GM20000 (cell line): ENCODE measurements around the gene CLHC1.

Experiments
- DNase-seq: peaks from one replicate; pipeline ENCODE4 v3.0.0; 2012; ENCODE audit warnings: low spot score
- CTCF ChIP-seq: IDR thresholded peaks from 2 replicates; pipeline ENCODE4 v1.5.1; 2012; ENCODE audit warnings: mild to moderate bottlenecking, control low read depth; ENCODE audit errors: extremely low read depth, missing control alignments

CLHC1 gene

GRCh38 chr2:55139305-55139704, 92.8 kb downstream of the CLHC1 start:
- TF ChIP-seq CTCF: no peak
- no peak for DNase-seq

- DNase-seq: no peak
- TF ChIP-seq CTCF: no peak
These were observed 93.2 kb downstream of the CLHC1 start for GRCh38 chr2:55138882-55139229.

GRCh38 chr2:55138014-55138881, 93.8 kb downstream of the CLHC1 start:
- DNase-seq: no peak
- no peak for TF ChIP-seq CTCF

- no peak for TF ChIP-seq CTCF
- DNase-seq: no peak
These were observed 94.8 kb downstream of the CLHC1 start for GRCh38 chr2:55137024-55137958.

- no peak for TF ChIP-seq CTCF
- DNase-seq: no peak
These were observed 96.0 kb downstream of the CLHC1 start for GRCh38 chr2:55136138-55136541.

GRCh38 chr2:55135491-55135890, 96.6 kb downstream of the CLHC1 start:
- DNase-seq: no peak
- no peak for TF ChIP-seq CTCF

GRCh38 chr2:55134316-55134706, 97.8 kb downstream of the CLHC1 start:
- DNase-seq: no peak
- no peak for TF ChIP-seq CTCF
